Esophagus squamous epithelium (tissue), 5 donors: Measurements from ENCODE around the gene HOXB5. TPM values are rescaled to one million over a fixed set of nuclear protein-coding genes. Genes with fewer than 3 reads are reported as not detected.

Source experiments
- DNase-seq: peaks from one replicate; lab custom pipeline; 2025; lab: John Stamatoyannopoulos, UW
- H3K27ac ChIP-seq, 4 donors: fragments of 200-600 bp; sonication (generic); one replicate each; pipeline ENCODE4 v1.5.1; 2016 to 2019; ENCODE audit warnings: mild to moderate bottlenecking in 1 of 4
- H3K27me3 ChIP-seq, 4 donors: fragments of 200-600 bp; sonication (generic); 1 replicate in 3 of 4; 2 replicates in 1 of 4; pipeline versions ENCODE4 v1.5.1 to v1.6.0; 2017 to 2021; ENCODE audit warnings: antibody characterized with exemption in 1 of 4
- H3K36me3 ChIP-seq, 3 donors: fragments of 200-600 bp; sonication (generic); one replicate each; pipeline ENCODE4 v1.5.1; 2016 to 2019
- H3K4me1 ChIP-seq, 3 donors: fragments of 200-600 bp; sonication (generic); one replicate each; pipeline ENCODE4 v1.5.1; 2017 to 2019
- H3K4me3 ChIP-seq, 4 donors: fragments of 200-600 bp; sonication (generic); 1 replicate in 3 of 4; 2 replicates in 1 of 4; pipeline ENCODE4 v1.5.1; 2016 to 2019; ENCODE audit warnings: mild to moderate bottlenecking in 2 of 4, moderate library complexity in 1 of 4
- H3K9me3 ChIP-seq, 3 donors: fragments of 200-600 bp; sonication (generic); one replicate each; pipeline ENCODE4 v1.5.1; 2016 to 2019
- POLR2A ChIP-seq, 4 donors: fragments of 450-650 bp; IDR thresholded peaks; one replicate each; pipeline ENCODE4 v1.6.1; 2017; ENCODE audit warnings: antibody characterized with exemption in 4 of 4, mild to moderate bottlenecking in 4 of 4, moderate library complexity in 3 of 4
- WGBS, 2 donors: methylation state at CpG; one replicate each; pipeline ENCODE4 v1.1.5; 2018; 5-methylcytosine and 5-hydroxymethylcytosine counted together
- intact Hi-C: fragments of 100-400 bp; cut with DNase I; formaldehyde crosslinking; loops from one replicate; pipeline ENCODE4 v1.15.0; 2022
- total RNA-seq, 4 donors: library from RNA; depleted of rRNA; stranded (reverse); fragments of >200 nt; gene quantifications; one replicate each; pipeline ENCODE4 v1.1.0, GENCODE V29; 2016
- TF ChIP-seq, protein P1 (sequence below), 6 experiments: fragments of 450-650 bp in 4 of 6; fragments of 200-600 bp in 2 of 6; sonication (generic) in 2 of 6; IDR thresholded peaks; one replicate each; pipeline ENCODE4 v1.5.1; 2016 to 2019; ENCODE audit warnings: antibody characterized with exemption in 6 of 6, mild to moderate bottlenecking in 4 of 6, moderate library complexity in 4 of 6
- donor health status: DM: yes; HTN: yes; CAD: no.

Gene HOXB5
- total RNA-seq, 4 donors from 2014 or later = not detected

DNA sequence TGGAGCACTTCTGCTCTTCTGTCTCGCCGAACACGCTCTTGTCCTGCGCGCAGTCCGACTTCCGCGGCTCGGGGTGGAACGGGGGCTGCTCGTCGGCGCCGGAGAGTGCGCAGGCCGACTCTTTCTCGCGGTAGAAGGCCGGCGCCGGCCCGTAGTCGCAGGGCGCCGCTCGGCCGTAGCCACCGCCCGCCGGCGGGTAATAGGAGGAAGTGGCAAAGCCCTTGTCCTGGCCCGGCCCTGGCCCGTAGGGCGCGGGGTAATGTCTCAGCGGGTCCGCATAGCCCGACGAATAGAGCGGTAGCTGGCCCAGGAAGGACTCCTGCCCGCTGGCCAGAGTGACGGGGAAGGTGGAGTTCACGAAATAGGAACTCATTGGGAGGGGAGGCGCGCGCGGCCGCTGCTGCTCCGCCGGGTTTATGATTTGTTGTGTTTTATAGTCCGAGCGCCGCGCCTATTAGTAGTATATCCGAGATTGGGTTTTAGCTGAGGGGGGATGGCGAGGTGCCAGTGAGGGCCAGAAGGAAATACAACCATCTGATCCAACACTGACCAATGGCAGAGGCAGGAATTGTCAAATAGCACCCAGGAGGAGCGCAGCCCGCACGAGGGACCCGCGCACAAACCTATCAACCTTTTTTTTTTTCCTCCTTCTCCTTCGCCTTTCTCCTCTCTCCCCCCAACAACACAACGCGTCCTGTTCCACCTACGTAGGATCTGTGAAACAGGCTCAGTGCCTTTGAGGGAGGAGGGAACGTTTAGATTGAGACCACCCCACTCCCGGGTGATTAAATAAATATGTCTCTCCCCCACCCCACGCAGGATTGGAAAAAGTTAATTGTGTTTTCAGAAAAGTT lies 4.4 kb upstream of the HOXB5 start:
- no peak for TF ChIP-seq POLR2A (IDR thresholded peaks at IDR 0.05)
- TF ChIP-seq, protein P1, sequence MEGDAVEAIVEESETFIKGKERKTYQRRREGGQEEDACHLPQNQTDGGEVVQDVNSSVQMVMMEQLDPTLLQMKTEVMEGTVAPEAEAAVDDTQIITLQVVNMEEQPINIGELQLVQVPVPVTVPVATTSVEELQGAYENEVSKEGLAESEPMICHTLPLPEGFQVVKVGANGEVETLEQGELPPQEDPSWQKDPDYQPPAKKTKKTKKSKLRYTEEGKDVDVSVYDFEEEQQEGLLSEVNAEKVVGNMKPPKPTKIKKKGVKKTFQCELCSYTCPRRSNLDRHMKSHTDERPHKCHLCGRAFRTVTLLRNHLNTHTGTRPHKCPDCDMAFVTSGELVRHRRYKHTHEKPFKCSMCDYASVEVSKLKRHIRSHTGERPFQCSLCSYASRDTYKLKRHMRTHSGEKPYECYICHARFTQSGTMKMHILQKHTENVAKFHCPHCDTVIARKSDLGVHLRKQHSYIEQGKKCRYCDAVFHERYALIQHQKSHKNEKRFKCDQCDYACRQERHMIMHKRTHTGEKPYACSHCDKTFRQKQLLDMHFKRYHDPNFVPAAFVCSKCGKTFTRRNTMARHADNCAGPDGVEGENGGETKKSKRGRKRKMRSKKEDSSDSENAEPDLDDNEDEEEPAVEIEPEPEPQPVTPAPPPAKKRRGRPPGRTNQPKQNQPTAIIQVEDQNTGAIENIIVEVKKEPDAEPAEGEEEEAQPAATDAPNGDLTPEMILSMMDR (IDR thresholded peaks at IDR 0.05) = no peak
- no peaks in the 10 kb centered on the region for H3K36me3 ChIP-seq
- peak overlapping the region in 3 of 4 donors; percentile 18 to 47 (median 32) for H3K27ac ChIP-seq
- peak overlapping the region; percentile 28 to 72 (median 42) for H3K4me3 ChIP-seq
- intact Hi-C loops = loop anchor here (5.0 kb wide), 1 partner anchor 251 kb away; no protein-coding TSS in a partner anchor
- H3K27me3 ChIP-seq = peaks cover 4 to 100% (median 67%) of the 10 kb centered on the region in 4 donors
- H3K4me1 ChIP-seq = peaks cover 24 to 60% (median 37%) of the 10 kb centered on the region in 3 donors
- no peaks in the 10 kb centered on the region for H3K9me3 ChIP-seq
- DNase-seq = no peak
- whole genome bisulfite sequencing, 2 donors = 4% methylated on average over 15 to 26 of the region's 68 CpGs

DNA sequence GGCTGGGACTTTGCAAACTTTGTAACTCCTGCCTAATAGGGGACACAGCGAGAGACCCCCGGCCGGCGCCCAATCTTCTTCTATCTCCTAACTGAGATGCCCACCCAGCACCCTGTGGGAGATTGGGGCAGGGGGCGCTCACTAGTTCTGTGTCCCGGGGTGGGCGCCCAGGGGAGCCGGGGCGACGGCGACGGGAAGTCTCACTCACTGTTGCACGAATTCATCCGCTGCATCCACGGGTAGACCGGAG lies 3.9 kb upstream of the HOXB5 start:
- DNase-seq = no peak
- Histone ChIP-seq H3K9me3 (no peaks in the 10 kb centered on the region), H3K27ac (peak overlapping the region in 3 of 4 donors; percentile 18 to 47 (median 32)), H3K4me3 (peak overlapping the region; percentile 28 to 72 (median 42)), H3K36me3 (no peaks in the 10 kb centered on the region), H3K27me3 (peaks cover 4 to 100% (median 66%) of the 10 kb centered on the region in 4 donors), H3K4me1 (peaks cover 23 to 60% (median 41%) of the 10 kb centered on the region in 3 donors)
- TF ChIP-seq, protein P1 (IDR thresholded peaks at IDR 0.05) = no peak
- no peak for TF ChIP-seq POLR2A (IDR thresholded peaks at IDR 0.05)
- WGBS, 2 donors = 0% methylated on average over 12 of the region's 16 CpGs; no CpG with 5 or more reads in 1 of the 2 donors
- intact Hi-C loops = loop anchor here (5.0 kb wide), 1 partner anchor 250 kb away; no protein-coding TSS in a partner anchor

DNA sequence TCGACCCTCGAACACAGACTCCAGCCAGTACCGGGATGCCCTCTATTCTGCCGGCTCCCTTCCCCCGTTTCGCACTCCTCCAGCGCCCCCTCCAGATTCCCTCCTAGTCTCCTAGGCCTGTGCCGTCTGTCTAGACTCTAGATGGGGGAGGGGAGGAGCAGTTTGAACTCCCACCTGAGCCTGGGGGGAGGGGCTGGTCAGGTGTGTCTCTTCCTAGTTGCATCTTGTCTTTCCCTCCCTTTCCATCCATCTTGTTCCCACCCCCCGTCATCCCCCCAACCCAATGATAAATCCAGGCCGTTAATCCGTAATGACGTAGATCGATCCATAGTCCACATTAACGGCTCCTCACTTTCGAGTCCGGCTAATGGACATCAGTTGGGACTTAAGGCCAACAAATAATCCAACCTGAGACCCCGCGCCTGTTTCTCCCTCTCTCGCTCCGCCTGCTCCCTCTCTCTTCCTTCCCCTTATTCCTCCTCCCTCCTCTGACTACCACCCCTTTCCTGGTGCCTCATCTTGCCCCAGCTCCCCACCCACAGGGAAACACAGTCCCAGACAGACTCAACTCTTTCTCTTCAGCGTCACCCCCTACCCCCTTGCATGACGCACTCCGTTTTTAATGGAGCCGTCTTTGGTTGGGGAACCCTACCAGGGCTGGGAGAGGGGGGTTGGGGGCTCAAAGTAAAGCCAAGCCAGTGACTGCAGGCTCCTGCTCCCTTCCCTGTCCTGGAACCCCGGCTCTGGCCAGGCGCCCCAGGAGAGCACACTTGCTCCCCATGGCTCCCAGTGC lies 3.4 kb upstream of the HOXB5 start:
- peak overlapping the region; percentile 28 to 72 (median 42) for H3K4me3 ChIP-seq
- peak overlapping the region in 1 of 4 donors; percentile 18 for H3K27ac ChIP-seq
- intact Hi-C loops = loop anchor here (5.0 kb wide), 1 partner anchor 250 kb away; no protein-coding TSS in a partner anchor
- 9 to 16% methylated on average over 19 to 21 of the region's 26 CpGs for WGBS, 2 donors
- DNase-seq = no peak
- H3K4me1 ChIP-seq = peaks cover 19 to 60% (median 43%) of the 10 kb centered on the region in 3 donors
- H3K27me3 ChIP-seq = peaks cover 4 to 100% (median 64%) of the 10 kb centered on the region in 4 donors
- H3K9me3 ChIP-seq = no peaks in the 10 kb centered on the region
- TF ChIP-seq, protein P1 (IDR thresholded peaks at IDR 0.05) = no peak
- no peak for TF ChIP-seq POLR2A (IDR thresholded peaks at IDR 0.05)
- H3K36me3 ChIP-seq = no peaks in the 10 kb centered on the region

DNA sequence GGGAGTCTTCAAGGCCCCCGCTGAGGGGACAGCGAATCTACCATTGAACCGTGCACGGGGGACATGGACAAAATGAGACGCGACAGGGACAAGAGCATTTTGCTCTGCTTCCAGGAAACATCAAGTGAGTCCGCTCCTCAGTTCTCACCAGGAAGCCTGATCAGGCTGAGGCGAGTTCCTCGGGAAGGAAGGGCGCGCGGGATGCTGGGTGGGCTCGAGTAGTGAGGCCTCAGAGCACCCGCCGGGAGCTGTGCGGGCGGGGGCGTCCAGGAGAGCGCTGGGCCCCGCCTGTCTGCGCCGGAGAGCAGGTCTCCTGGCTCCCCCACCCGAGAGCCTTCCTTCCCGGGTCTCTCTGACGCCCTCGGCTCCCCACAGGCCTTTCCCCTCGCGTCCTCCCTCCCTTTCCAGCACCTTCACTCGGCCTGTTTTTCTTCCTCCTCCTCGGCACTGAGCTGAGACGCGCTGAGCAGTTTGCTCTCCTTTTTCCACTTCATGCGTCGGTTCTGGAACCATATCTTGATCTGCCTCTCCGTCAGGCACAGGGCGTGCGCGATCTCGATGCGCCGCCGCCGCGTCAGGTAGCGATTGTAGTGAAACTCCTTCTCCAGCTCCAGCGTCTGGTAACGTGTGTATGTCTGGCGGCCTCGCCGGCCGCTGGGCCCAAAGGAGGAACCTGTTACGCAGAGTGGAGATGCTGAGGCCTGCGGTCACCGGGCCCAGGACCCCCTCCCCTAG lies 2.6 kb upstream of the HOXB5 start:
- Histone ChIP-seq H3K4me1 (peaks cover 19 to 57% (median 45%) of the 10 kb centered on the region in 3 donors), H3K27me3 (peaks cover 0 to 100% (median 60%) of the 10 kb centered on the region in 4 donors), H3K9me3 (no peaks in the 10 kb centered on the region), H3K27ac (no peak overlapping the region), H3K4me3 (peak overlapping the region in 2 of 4 donors; percentile 8 to 72), H3K36me3 (no peaks in the 10 kb centered on the region)
- no peak for DNase-seq
- WGBS, 2 donors = 25 to 39% methylated on average over 25 to 39 of the region's 54 CpGs
- intact Hi-C loops = loop anchor here (5.0 kb wide), 1 partner anchor 249 kb away; no protein-coding TSS in a partner anchor
- TF ChIP-seq, protein P1 (IDR thresholded peaks at IDR 0.05) = no peak
- TF ChIP-seq POLR2A (IDR thresholded peaks at IDR 0.05) = no peak
